Activated T-cell treated with anti-CD3 and anti-CD28 coated beads, Interleukin-2, amount 50 U/mL, for 24 hours (primary cell): ENCODE data around the gene TAF6.
A peak's percentile ranks its signal among the peaks of the same experiment; 100 is the strongest.

Experiments
- DNase-seq: peaks from one replicate; pipeline ENCODE4 v3.0.0-alpha.2; 2020
- H3K27ac Mint-ChIP-seq: 2 replicates; pipeline ENCODE4 v1.8.0; 2020; ENCODE audit warnings: mild to moderate bottlenecking, mixed read lengths
- H3K27me3 Mint-ChIP-seq: 2 replicates; pipeline ENCODE4 v1.8.0; 2020; ENCODE audit warnings: mixed read lengths
- H3K36me3 Mint-ChIP-seq: 2 replicates; pipeline ENCODE4 v1.8.0; 2020; ENCODE audit warnings: low read depth, mixed read lengths
- H3K4me1 Mint-ChIP-seq: 2 replicates; pipeline ENCODE4 v1.8.0; 2020; ENCODE audit warnings: low read depth, mixed read lengths
- H3K4me3 Mint-ChIP-seq: 2 replicates; pipeline ENCODE4 v1.8.0; 2020; ENCODE audit warnings: mild to moderate bottlenecking, moderate library complexity, mixed read lengths
- H3K9me3 Mint-ChIP-seq: 2 replicates; pipeline ENCODE4 v1.8.0; 2020; ENCODE audit warnings: mixed read lengths

TAF6 gene

GRCh38 chr7:100099452-100099851 is 19.7 kb downstream of the TAF6 start:
- H3K4me1 Mint-ChIP-seq = peaks cover 54% of the 10 kb centered on the region

DNA sequence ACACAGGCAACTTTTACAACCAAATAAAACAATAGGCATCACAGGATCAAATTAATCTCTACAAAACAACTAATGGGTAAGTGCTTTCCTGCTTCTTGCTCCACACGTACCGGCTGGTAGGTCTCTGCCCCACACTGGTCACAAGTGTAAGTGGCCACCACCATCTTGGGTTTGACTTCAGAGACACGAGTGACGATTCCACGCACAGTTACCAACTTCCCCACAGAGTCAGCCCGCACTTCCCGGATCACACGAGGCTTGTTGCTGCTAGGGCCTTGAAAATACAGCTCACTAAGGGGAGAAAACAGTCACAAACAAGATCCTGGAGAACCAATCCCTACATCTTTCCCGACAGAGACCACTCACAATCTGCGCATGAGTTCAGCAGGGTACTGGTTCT is 20.2 kb downstream of the TAF6 start:
- H3K4me1 Mint-ChIP-seq = peaks cover 55% of the 10 kb centered on the region
- H3K27ac Mint-ChIP-seq = peak overlapping the region; percentile 99
- peak overlapping the region; percentile 97 for H3K4me3 Mint-ChIP-seq
- no peaks in the 10 kb centered on the region for H3K9me3 Mint-ChIP-seq
- DNase-seq = no peak
- no peaks in the 10 kb centered on the region for H3K27me3 Mint-ChIP-seq
- peaks cover 85% of the 10 kb centered on the region for H3K36me3 Mint-ChIP-seq

More at GRCh38 chr7:100099452-100099851, 19.7 kb downstream of the TAF6 start:
- no peak for DNase-seq
- H3K9me3 Mint-ChIP-seq = no peaks in the 10 kb centered on the region
- H3K36me3 Mint-ChIP-seq = peaks cover 83% of the 10 kb centered on the region
- H3K27ac Mint-ChIP-seq = peak overlapping the region; percentile 99
- H3K27me3 Mint-ChIP-seq = no peaks in the 10 kb centered on the region
- H3K4me3 Mint-ChIP-seq = peak overlapping the region; percentile 97

- Mint-ChIP-seq H3K4me1 (peaks cover 71% of the 10 kb centered on the region), H3K4me3 (no peak overlapping the region), H3K27ac (peak overlapping the region; percentile 84), H3K36me3 (peaks cover 100% of the 10 kb centered on the region), H3K9me3 (no peaks in the 10 kb centered on the region), H3K27me3 (no peaks in the 10 kb centered on the region)
- no peak for DNase-seq
These were observed 23.5 kb downstream of the TAF6 start for GRCh38 chr7:100095704-100096103.

DNA sequence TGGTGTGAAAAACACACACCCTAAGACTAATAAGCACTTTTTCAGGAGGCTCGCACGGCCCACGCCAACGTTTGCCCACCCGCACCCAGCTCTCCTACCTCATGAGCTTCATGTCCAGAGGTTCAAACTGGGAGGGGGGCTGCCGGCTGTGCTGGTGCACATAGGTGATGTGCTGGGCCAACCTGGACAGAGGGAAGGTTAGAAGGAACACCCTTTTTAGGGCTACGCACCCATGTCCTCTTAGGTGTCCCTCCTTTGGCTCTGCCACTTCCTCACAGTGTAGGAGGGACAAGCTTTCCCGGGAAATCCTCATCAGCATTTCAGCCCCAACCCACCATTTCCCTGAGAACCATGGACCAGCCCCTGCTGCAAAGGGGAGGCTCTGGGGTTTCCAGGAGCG is 23.9 kb downstream of the TAF6 start:
- Mint-ChIP-seq H3K27ac (peak overlapping the region; percentile 84), H3K9me3 (no peaks in the 10 kb centered on the region), H3K4me1 (peaks cover 75% of the 10 kb centered on the region)

GRCh38 chr7:100093925-100094486 is 25.2 kb downstream of the TAF6 start:
- peaks cover 71% of the 10 kb centered on the region for H3K4me1 Mint-ChIP-seq
- no peak for DNase-seq
- H3K36me3 Mint-ChIP-seq = peaks cover 100% of the 10 kb centered on the region
- H3K9me3 Mint-ChIP-seq = no peaks in the 10 kb centered on the region
- no peaks in the 10 kb centered on the region for H3K27me3 Mint-ChIP-seq
- peak overlapping the region; percentile 97 for H3K27ac Mint-ChIP-seq
- H3K4me3 Mint-ChIP-seq = no peak overlapping the region

More for the DNA sequence above, 23.9 kb downstream of the TAF6 start:
- H3K27me3 Mint-ChIP-seq = no peaks in the 10 kb centered on the region
- no peak overlapping the region for H3K4me3 Mint-ChIP-seq
- no peak for DNase-seq
- H3K36me3 Mint-ChIP-seq = peaks cover 100% of the 10 kb centered on the region

DNA sequence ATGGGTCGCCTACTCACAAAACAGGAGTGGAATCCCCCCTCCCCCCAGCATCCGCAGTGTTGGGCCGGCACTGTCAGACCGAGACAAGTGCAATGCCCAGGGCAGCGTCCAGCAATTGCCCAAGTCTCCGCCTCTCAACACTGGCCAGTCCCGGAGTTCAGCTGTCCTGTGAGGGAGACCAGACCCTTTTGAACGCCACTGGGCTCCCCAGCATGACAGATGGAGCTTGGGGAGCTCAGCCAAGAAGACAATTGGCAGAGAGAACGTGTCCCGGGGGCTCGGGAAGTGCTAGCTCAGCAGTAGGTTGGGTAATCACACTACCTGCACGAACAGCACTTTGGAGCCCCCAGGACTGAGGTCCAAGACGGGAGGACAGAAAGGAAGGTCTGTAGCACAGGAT is 25.7 kb downstream of the TAF6 start:
- Mint-ChIP-seq H3K4me3 (no peak overlapping the region), H3K4me1 (peaks cover 67% of the 10 kb centered on the region), H3K36me3 (peaks cover 98% of the 10 kb centered on the region), H3K27ac (peak overlapping the region; percentile 97), H3K27me3 (no peaks in the 10 kb centered on the region), H3K9me3 (no peaks in the 10 kb centered on the region)
- no peak for DNase-seq

DNA sequence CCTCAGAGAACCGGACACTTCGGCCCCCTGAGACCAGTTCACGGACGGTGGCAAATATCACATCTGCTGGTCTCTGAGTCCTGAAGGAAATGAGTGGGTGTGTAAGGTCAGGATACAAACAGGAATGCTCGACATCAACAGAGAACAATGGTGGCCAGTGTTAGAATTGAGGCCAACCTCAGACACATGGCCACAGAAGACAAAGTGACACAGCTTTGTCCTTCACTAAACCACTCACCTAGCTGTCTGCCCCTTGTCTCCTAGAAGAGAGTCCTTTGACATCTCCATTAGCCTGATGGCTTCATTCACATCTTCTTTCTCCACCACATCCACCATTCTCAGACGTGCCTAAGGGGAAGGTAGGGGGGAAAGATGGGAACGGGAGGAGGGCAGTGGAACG is 26.1 kb downstream of the TAF6 start:
- Mint-ChIP-seq H3K9me3 (no peaks in the 10 kb centered on the region), H3K27ac (peak overlapping the region; percentile 97), H3K4me3 (no peak overlapping the region), H3K27me3 (no peaks in the 10 kb centered on the region), H3K4me1 (peaks cover 67% of the 10 kb centered on the region), H3K36me3 (peaks cover 95% of the 10 kb centered on the region)
- no peak for DNase-seq

- Mint-ChIP-seq H3K27me3 (no peaks in the 10 kb centered on the region), H3K4me3 (peak overlapping the region; percentile 23), H3K36me3 (peaks cover 80% of the 10 kb centered on the region), H3K4me1 (peaks cover 64% of the 10 kb centered on the region), H3K27ac (peak overlapping the region; percentile 97), H3K9me3 (no peaks in the 10 kb centered on the region)
- peak; percentile 53 for DNase-seq
These were observed 27.6 kb downstream of the TAF6 start for GRCh38 chr7:100091411-100092181.

- Mint-ChIP-seq H3K27me3 (no peaks in the 10 kb centered on the region), H3K4me3 (peak overlapping the region; percentile 96), H3K36me3 (peaks cover 72% of the 10 kb centered on the region), H3K9me3 (no peaks in the 10 kb centered on the region), H3K27ac (peak overlapping the region; percentile 97), H3K4me1 (peaks cover 61% of the 10 kb centered on the region)
- no peak for DNase-seq
These were observed 28.4 kb downstream of the TAF6 start for GRCh38 chr7:100090527-100091410.

GRCh38 chr7:100089458-100090196 is 29.5 kb downstream of the TAF6 start:
- Mint-ChIP-seq H3K27ac (peak overlapping the region; percentile 97), H3K4me3 (peak overlapping the region; percentile 96), H3K4me1 (peaks cover 55% of the 10 kb centered on the region), H3K36me3 (peaks cover 61% of the 10 kb centered on the region), H3K9me3 (no peaks in the 10 kb centered on the region), H3K27me3 (no peaks in the 10 kb centered on the region)
- no peak for DNase-seq

DNA sequence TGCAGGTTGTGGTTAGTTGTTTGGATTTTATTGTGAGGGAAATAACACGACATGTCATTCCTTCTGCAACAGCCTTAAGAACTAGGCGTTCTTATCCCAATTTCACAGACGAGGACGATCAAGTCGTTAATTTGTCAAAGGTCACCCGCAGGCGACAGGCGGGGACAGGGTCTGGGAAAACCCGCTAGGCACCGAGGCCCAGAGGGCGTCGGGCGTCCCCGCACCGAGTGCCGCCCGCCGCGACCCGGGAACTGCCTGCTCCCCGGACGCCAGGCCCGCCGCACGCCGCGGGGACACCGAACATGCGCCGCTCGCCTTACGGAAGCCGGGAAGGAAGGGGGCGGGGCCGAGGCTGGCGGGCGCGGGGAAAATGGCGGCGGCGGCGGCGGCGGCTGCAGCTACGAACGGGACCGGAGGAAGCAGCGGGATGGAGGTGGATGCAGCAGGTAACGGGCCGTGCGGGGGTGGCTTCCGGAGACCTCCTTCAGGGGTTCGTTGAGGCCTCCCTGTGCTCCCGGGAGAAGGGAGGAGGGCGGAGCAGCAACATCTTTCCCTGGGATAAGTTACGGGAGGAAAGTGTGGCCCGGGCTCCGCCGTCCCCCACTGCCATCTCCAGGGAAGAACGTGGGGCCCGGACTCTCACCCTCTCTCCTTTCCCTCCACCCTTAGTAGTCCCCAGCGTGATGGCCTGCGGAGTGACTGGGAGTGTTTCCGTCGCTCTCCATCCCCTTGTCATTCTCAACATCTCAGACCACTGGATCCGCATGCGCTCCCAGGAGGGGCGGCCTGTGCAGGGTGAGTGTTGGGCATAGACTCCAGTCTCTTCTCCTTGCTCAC is 30.3 kb downstream of the TAF6 start, which contains the start of gene COPS6:
TSS of gene COPS6 (plus strand) at position 349 of the 837 bp plus-strand sequence. CDS start at position 371, 22 bp downstream.
- H3K4me1 Mint-ChIP-seq = peaks cover 53% of the 10 kb centered on the region
- peak within 1 kb of the TSS; percentile 97 for H3K27ac Mint-ChIP-seq
- DNase-seq = peak; percentile 93
- peak within 1 kb of the TSS; percentile 96 for H3K4me3 Mint-ChIP-seq
- no peaks in the 10 kb centered on the region for H3K27me3 Mint-ChIP-seq
- no peaks in the 10 kb centered on the region for H3K9me3 Mint-ChIP-seq
- peaks cover 53% of the 10 kb centered on the region for H3K36me3 Mint-ChIP-seq

DNA sequence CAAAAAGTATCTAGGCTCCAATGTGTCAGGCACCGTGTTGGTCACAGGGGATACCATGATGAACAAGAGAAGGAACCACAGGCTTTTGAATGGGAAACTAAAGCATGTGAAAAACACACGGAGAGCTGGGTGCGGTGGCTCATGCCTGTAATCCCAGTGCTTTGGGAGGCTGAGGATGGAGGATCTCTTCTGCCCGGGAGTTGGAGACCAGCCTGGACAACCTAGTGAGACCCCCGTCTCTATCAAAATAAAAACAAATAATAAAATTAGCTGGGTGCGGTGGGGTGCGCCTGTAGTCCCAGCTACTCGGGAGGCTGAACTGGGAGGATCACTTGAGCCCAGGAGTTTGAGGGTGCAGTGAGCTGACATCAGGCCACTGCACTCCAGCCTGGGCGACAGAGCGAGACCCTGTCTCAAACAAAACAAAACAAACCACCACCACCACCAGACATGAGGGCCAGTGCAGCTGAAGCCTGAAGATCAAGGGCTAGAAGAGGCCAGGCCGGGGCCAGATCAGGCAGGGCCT is 31.0 kb downstream of the TAF6 start:
- Mint-ChIP-seq H3K9me3 (no peaks in the 10 kb centered on the region), H3K36me3 (peaks cover 46% of the 10 kb centered on the region), H3K4me3 (peak overlapping the region; percentile 96), H3K4me1 (peaks cover 47% of the 10 kb centered on the region), H3K27ac (peak overlapping the region; percentile 97), H3K27me3 (no peaks in the 10 kb centered on the region)
- no peak for DNase-seq

- no peaks in the 10 kb centered on the region for H3K9me3 Mint-ChIP-seq
- peaks cover 48% of the 10 kb centered on the region for H3K4me1 Mint-ChIP-seq
- H3K36me3 Mint-ChIP-seq = peaks cover 36% of the 10 kb centered on the region
- H3K27me3 Mint-ChIP-seq = no peaks in the 10 kb centered on the region
- DNase-seq = no peak
- H3K27ac Mint-ChIP-seq = peak overlapping the region; percentile 97
- H3K4me3 Mint-ChIP-seq = no peak overlapping the region
These were observed 32.0 kb downstream of the TAF6 start for GRCh38 chr7:100087055-100087750.
